ENCODE measurements around the gene CCT5.

CCT5 gene

GRCh38 chr5:10295619-10296326, 45.7 kb downstream of the CCT5 start:
- TF ChIP-seq CTCF (IDR thresholded peaks at IDR 0.05; ENCODE audit: insufficient read depth, low read length, missing control alignments) = no peak
- ChIA-PET POLR2A (no interaction called here), CTCF (interaction anchor here (0.8 to 2.7 kb wide), 4 partner anchors 9 to 129 kb away, joined by 3 to 20 read pairs (median 4); partner anchors contain the start of gene CMBL)
- no peak for DNase-seq (ENCODE audit: low read depth, low spot score)
- no peak overlapping the region for H3K4me3 ChIP-seq (ENCODE audit: low read depth, low read length)

- no peak for DNase-seq (ENCODE audit: low read depth, low spot score)
- H3K4me3 ChIP-seq (ENCODE audit: low read depth, low read length) = no peak overlapping the region
- POLR2A ChIA-PET = no interaction called here
- no peak for TF ChIP-seq CTCF (IDR thresholded peaks at IDR 0.05; ENCODE audit: insufficient read depth, low read length, missing control alignments)
- CTCF ChIA-PET = interaction anchor here (1.9 kb wide), 1 partner anchor 14 kb away, joined by 7 read pairs; no protein-coding TSS in a partner anchor
Measured at GRCh38 chr5:10297646-10298204, 47.6 kb downstream of the CCT5 start.

GRCh38 chr5:10300246-10300645, 50.2 kb downstream of the CCT5 start:
- POLR2A ChIA-PET = no interaction called here
- CTCF ChIA-PET = interaction anchor here (1.7 kb wide), 1 partner anchor 17 kb away, joined by 9 read pairs; no protein-coding TSS in a partner anchor
- no peak for TF ChIP-seq CTCF (IDR thresholded peaks at IDR 0.05; ENCODE audit: insufficient read depth, low read length, missing control alignments)
- no peak for DNase-seq (ENCODE audit: low read depth, low spot score)
- H3K4me3 ChIP-seq (ENCODE audit: low read depth, low read length) = no peak overlapping the region

- no peak overlapping the region for H3K4me3 ChIP-seq (ENCODE audit: low read depth, low read length)
- no peak for DNase-seq (ENCODE audit: low read depth, low spot score)
- ChIA-PET POLR2A (no interaction called here), CTCF (interaction anchor here (1.7 kb wide), 1 partner anchor 18 kb away, joined by 9 read pairs; no protein-coding TSS in a partner anchor)
- no peak for TF ChIP-seq CTCF (IDR thresholded peaks at IDR 0.05; ENCODE audit: insufficient read depth, low read length, missing control alignments)
Measured at GRCh38 chr5:10301266-10301665, 51.2 kb downstream of the CCT5 start.

- TF ChIP-seq CTCF (IDR thresholded peaks at IDR 0.05; ENCODE audit: insufficient read depth, low read length, missing control alignments) = no peak
- no peak overlapping the region for H3K4me3 ChIP-seq (ENCODE audit: low read depth, low read length)
- CTCF ChIA-PET = interaction anchor here (1.0 to 1.7 kb wide), 2 partner anchors 11 to 19 kb away, joined by 3 to 9 read pairs; no protein-coding TSS in a partner anchor
- no peak for DNase-seq (ENCODE audit: low read depth, low spot score)
- POLR2A ChIA-PET = no interaction called here
Measured at GRCh38 chr5:10301842-10302610, 51.9 kb downstream of the CCT5 start.

- H3K4me3 ChIP-seq (ENCODE audit: low read depth, low read length) = no peak overlapping the region
- DNase-seq (ENCODE audit: low read depth, low spot score) = no peak
- ChIA-PET POLR2A (no interaction called here), CTCF (interaction anchor here (2.2 kb wide), 1 partner anchor 19 kb away, joined by 14 read pairs; no protein-coding TSS in a partner anchor)
- TF ChIP-seq CTCF (IDR thresholded peaks at IDR 0.05; ENCODE audit: insufficient read depth, low read length, missing control alignments) = no peak
Measured at GRCh38 chr5:10303201-10303600, 53.1 kb downstream of the CCT5 start.
